WTC11 (cell line): ENCODE data around the gene BANK1. TPM values are rescaled to one million over a fixed set of nuclear protein-coding genes. Genes with fewer than 3 reads are reported as not detected.

Experiments
- ATAC-seq: fragments of 200-7000 bp; cut with Tn5 transposase; 2 replicates; pipeline ENCODE4 v1.10.0; 2021; ENCODE audit warnings: mild to moderate bottlenecking, moderate library complexity
- CTCF ChIA-PET: fragments of 300-600 bp; sonication (Branson Sonifier 250); formaldehyde crosslinking; loops from one replicate; lab custom pipeline; 2021; ENCODE audit warnings: antibody characterized with exemption; lab: Charles Lee
- POLR2A ChIA-PET: fragments of 350-600 bp; sonication (Branson Sonifier 250); formaldehyde crosslinking; loops from one replicate; lab custom pipeline; 2021; ENCODE audit warnings: antibody characterized with exemption; lab: Charles Lee
- DNase-seq: peaks from one replicate; pipeline ENCODE4 v3.0.0; 2021; ENCODE audit warnings: low spot score
- H3K27ac Mint-ChIP-seq: 2 replicates; pipeline ENCODE4 v1.8.0; 2021; ENCODE audit warnings: mixed read lengths
- H3K27me3 Mint-ChIP-seq: 2 replicates; pipeline ENCODE4 v1.8.0; 2021; ENCODE audit warnings: low read depth, mild to moderate bottlenecking, moderate library complexity, mixed read lengths
- H3K36me3 Mint-ChIP-seq: 2 replicates; pipeline ENCODE4 v1.8.0; 2021; ENCODE audit warnings: mixed read lengths
- H3K4me1 Mint-ChIP-seq: 2 replicates; pipeline ENCODE4 v1.8.0; 2022; ENCODE audit warnings: mixed read lengths
- H3K4me3 Mint-ChIP-seq: 2 replicates; pipeline ENCODE4 v1.8.0; 2021; ENCODE audit warnings: mild to moderate bottlenecking, moderate library complexity, mixed read lengths
- H3K9me3 Mint-ChIP-seq: 2 replicates; pipeline ENCODE4 v1.8.0; 2021; ENCODE audit warnings: mixed read lengths
- ATF1 ChIP-seq: sonication (generic); formaldehyde crosslinking; IDR thresholded peaks from 2 replicates; pipeline ENCODE4 v1.8.1; 2023; ENCODE audit warnings: mild to moderate bottlenecking, moderate library complexity, missing genetic modification reagents
- FOXP1 ChIP-seq: sonication (generic); formaldehyde crosslinking; IDR thresholded peaks from 2 replicates; pipeline ENCODE4 v1.8.0; 2022; ENCODE audit warnings: missing genetic modification reagents, mild to moderate bottlenecking, moderate library complexity, borderline replicate concordance
- GRHL2 ChIP-seq: fragments of 250-450 bp; sonication (Bioruptor Pico); IDR thresholded peaks from 2 replicates; pipeline ENCODE4 v1.8.0; 2022; ENCODE audit warnings: mild to moderate bottlenecking, moderate library complexity; ENCODE audit not compliant: insufficient replicate concordance, severe bottlenecking
- NFATC4 ChIP-seq: fragments of 250-450 bp; sonication (Bioruptor Pico); IDR thresholded peaks from 2 replicates; pipeline ENCODE4 v1.9.0; 2021; ENCODE audit warnings: mild to moderate bottlenecking
- NR1H2 ChIP-seq: sonication (generic); formaldehyde crosslinking; IDR thresholded peaks from 2 replicates; pipeline ENCODE4 v1.9.0; 2021; ENCODE audit warnings: mild to moderate bottlenecking, moderate library complexity, missing genetic modification reagents
- NR3C1 ChIP-seq: sonication (generic); formaldehyde crosslinking; conservative IDR thresholded peaks from 2 replicates; pipeline ENCODE4 v1.8.1; 2023; ENCODE audit warnings: low read depth, mild to moderate bottlenecking, missing genetic modification reagents
- RORB ChIP-seq: fragments of 250-450 bp; sonication (Bioruptor Pico); IDR thresholded peaks from 2 replicates; pipeline ENCODE4 v1.9.0; 2021; ENCODE audit warnings: mild to moderate bottlenecking
- ZBTB21 ChIP-seq: sonication (generic); formaldehyde crosslinking; IDR thresholded peaks from 2 replicates; pipeline ENCODE4 v1.8.1; 2023; ENCODE audit warnings: mild to moderate bottlenecking, missing genetic modification reagents, borderline replicate concordance
- ZNF121 ChIP-seq: sonication (generic); formaldehyde crosslinking; IDR thresholded peaks from 2 replicates; pipeline ENCODE4 v1.8.0; 2023; ENCODE audit warnings: missing genetic modification reagents
- ZNF317 ChIP-seq: sonication (generic); formaldehyde crosslinking; IDR thresholded peaks from 2 replicates; pipeline ENCODE4 v1.8.1; 2023; ENCODE audit warnings: low read depth, mild to moderate bottlenecking, moderate library complexity, missing genetic modification reagents, borderline replicate concordance
- total RNA-seq: library from RNA; stranded (reverse); gene quantifications from 3 replicates; pipeline ENCODE4 v1.2.3, GENCODE V29; 2021
- TF ChIP-seq, protein P1 (sequence below): fragments of 250-450 bp; sonication (Bioruptor Pico); IDR thresholded peaks from 2 replicates; pipeline ENCODE4 v1.9.0; 2021; ENCODE audit warnings: mild to moderate bottlenecking
- TF ChIP-seq, protein P2 (sequence below): sonication (generic); formaldehyde crosslinking; conservative IDR thresholded peaks from 2 replicates; pipeline ENCODE4 v1.8.1; 2023; ENCODE audit warnings: mild to moderate bottlenecking, low read depth, missing genetic modification reagents, moderate library complexity
- TF ChIP-seq, protein P3 (sequence below): fragments of 200-600 bp; IDR thresholded peaks from 2 replicates; pipeline ENCODE4 v1.8.0; 2022; ENCODE audit warnings: antibody characterized with exemption
- TF ChIP-seq, protein P4 (sequence below): sonication (generic); formaldehyde crosslinking; IDR thresholded peaks from 2 replicates; pipeline ENCODE4 v1.8.1; 2023; ENCODE audit warnings: mild to moderate bottlenecking, missing genetic modification reagents, moderate library complexity
- TF ChIP-seq, protein P5 (sequence below): sonication (generic); formaldehyde crosslinking; IDR thresholded peaks from 2 replicates; pipeline ENCODE4 v1.8.1; 2022; ENCODE audit warnings: low read depth, mild to moderate bottlenecking, moderate library complexity, missing genetic modification reagents, borderline replicate concordance
- TF ChIP-seq, protein P6 (sequence below): sonication (generic); formaldehyde crosslinking; IDR thresholded peaks from 2 replicates; pipeline ENCODE4 v1.8.1; 2022; ENCODE audit warnings: low read depth, missing genetic modification reagents, borderline replicate concordance
- TF ChIP-seq, protein P7 (sequence below): fragments of 250-450 bp; sonication (Bioruptor Pico); IDR thresholded peaks from 2 replicates; pipeline ENCODE4 v1.9.0; 2021; ENCODE audit warnings: moderate library complexity, mild to moderate bottlenecking, inconsistent platforms, borderline replicate concordance
- TF ChIP-seq, protein P8 (sequence below): fragments of 250-450 bp; sonication (Bioruptor Pico); IDR thresholded peaks from 2 replicates; pipeline ENCODE4 v1.9.0; 2021; ENCODE audit warnings: mild to moderate bottlenecking

The BANK1 gene
- total RNA-seq, 1 experiment from 2014 or later, result 0.68 TPM

DNA sequence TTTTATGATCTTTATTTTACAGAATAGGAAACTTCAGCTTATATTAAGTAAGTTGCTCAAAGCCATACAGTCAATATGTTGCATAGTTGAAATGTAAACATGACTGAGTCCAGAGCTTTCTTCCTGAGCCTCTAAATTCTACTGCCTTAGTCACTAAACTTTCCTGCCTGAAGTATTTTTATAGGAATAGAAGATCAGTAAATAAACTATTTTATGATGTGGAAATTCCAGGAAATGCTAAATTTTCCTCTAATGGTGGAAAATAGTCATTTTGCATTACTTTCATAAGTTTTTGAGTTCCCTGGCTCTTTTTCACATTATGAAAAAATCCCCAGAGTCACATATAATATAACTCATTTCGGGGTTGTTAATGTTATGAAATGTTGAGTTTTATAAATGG lies 182.8 kb downstream of the BANK1 start (continued):
- TF ChIP-seq, protein P1, sequence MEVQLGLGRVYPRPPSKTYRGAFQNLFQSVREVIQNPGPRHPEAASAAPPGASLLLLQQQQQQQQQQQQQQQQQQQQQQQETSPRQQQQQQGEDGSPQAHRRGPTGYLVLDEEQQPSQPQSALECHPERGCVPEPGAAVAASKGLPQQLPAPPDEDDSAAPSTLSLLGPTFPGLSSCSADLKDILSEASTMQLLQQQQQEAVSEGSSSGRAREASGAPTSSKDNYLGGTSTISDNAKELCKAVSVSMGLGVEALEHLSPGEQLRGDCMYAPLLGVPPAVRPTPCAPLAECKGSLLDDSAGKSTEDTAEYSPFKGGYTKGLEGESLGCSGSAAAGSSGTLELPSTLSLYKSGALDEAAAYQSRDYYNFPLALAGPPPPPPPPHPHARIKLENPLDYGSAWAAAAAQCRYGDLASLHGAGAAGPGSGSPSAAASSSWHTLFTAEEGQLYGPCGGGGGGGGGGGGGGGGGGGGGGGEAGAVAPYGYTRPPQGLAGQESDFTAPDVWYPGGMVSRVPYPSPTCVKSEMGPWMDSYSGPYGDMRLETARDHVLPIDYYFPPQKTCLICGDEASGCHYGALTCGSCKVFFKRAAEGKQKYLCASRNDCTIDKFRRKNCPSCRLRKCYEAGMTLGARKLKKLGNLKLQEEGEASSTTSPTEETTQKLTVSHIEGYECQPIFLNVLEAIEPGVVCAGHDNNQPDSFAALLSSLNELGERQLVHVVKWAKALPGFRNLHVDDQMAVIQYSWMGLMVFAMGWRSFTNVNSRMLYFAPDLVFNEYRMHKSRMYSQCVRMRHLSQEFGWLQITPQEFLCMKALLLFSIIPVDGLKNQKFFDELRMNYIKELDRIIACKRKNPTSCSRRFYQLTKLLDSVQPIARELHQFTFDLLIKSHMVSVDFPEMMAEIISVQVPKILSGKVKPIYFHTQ (CRISPR knock-in tag), result no peak
- TF ChIP-seq, protein P2, sequence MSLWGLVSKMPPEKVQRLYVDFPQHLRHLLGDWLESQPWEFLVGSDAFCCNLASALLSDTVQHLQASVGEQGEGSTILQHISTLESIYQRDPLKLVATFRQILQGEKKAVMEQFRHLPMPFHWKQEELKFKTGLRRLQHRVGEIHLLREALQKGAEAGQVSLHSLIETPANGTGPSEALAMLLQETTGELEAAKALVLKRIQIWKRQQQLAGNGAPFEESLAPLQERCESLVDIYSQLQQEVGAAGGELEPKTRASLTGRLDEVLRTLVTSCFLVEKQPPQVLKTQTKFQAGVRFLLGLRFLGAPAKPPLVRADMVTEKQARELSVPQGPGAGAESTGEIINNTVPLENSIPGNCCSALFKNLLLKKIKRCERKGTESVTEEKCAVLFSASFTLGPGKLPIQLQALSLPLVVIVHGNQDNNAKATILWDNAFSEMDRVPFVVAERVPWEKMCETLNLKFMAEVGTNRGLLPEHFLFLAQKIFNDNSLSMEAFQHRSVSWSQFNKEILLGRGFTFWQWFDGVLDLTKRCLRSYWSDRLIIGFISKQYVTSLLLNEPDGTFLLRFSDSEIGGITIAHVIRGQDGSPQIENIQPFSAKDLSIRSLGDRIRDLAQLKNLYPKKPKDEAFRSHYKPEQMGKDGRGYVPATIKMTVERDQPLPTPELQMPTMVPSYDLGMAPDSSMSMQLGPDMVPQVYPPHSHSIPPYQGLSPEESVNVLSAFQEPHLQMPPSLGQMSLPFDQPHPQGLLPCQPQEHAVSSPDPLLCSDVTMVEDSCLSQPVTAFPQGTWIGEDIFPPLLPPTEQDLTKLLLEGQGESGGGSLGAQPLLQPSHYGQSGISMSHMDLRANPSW (CRISPR knock-in tag), result no peak
- TF ChIP-seq, protein P3, sequence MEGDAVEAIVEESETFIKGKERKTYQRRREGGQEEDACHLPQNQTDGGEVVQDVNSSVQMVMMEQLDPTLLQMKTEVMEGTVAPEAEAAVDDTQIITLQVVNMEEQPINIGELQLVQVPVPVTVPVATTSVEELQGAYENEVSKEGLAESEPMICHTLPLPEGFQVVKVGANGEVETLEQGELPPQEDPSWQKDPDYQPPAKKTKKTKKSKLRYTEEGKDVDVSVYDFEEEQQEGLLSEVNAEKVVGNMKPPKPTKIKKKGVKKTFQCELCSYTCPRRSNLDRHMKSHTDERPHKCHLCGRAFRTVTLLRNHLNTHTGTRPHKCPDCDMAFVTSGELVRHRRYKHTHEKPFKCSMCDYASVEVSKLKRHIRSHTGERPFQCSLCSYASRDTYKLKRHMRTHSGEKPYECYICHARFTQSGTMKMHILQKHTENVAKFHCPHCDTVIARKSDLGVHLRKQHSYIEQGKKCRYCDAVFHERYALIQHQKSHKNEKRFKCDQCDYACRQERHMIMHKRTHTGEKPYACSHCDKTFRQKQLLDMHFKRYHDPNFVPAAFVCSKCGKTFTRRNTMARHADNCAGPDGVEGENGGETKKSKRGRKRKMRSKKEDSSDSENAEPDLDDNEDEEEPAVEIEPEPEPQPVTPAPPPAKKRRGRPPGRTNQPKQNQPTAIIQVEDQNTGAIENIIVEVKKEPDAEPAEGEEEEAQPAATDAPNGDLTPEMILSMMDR, result no peak
- TF ChIP-seq, protein P4, sequence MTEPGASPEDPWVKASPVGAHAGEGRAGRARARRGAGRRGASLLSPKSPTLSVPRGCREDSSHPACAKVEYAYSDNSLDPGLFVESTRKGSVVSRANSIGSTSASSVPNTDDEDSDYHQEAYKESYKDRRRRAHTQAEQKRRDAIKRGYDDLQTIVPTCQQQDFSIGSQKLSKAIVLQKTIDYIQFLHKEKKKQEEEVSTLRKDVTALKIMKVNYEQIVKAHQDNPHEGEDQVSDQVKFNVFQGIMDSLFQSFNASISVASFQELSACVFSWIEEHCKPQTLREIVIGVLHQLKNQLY (CRISPR knock-in tag), result no peak

DNA sequence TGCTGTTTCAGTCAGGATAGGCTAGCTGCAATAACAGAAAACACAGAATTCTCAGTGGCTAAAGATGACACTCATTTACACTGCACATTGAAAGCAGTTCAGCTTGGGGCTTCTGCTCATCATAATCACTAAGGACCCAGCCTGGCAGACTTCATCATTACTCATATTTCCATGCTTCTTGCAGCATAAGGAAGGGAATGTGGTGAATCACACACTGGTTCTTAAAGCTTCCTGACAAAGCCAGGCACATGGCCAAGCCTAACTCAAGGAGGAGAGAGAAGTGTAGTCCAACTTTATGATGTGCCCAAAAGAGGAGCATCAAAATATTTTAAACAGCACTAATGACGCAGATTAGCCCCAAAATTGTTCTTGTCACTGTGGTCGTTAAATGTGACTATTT lies 186.5 kb downstream of the BANK1 start:
- H3K36me3 Mint-ChIP-seq, result no peaks in the 10 kb centered on the region
- no peaks in the 10 kb centered on the region for H3K9me3 Mint-ChIP-seq
- CTCF ChIA-PET, result no interaction called here
- ATAC-seq (no peak), DNase-seq (no peak)
- H3K27ac Mint-ChIP-seq, result no peak overlapping the region
- peaks cover 4% of the 10 kb centered on the region; the same call in 1 of the 2 replicates for H3K4me1 Mint-ChIP-seq
- H3K4me3 Mint-ChIP-seq, result no peak overlapping the region
- POLR2A ChIA-PET, result no interaction called here
- TF ChIP-seq FOXP1 (CRISPR knock-in tag) (no peak), RORB (CRISPR knock-in tag) (no peak), NR3C1 (CRISPR knock-in tag) (no peak), NFATC4 (CRISPR knock-in tag) (no peak), ZNF317 (CRISPR knock-in tag) (no peak), ZBTB21 (CRISPR knock-in tag) (no peak)
- TF ChIP-seq, protein P5, sequence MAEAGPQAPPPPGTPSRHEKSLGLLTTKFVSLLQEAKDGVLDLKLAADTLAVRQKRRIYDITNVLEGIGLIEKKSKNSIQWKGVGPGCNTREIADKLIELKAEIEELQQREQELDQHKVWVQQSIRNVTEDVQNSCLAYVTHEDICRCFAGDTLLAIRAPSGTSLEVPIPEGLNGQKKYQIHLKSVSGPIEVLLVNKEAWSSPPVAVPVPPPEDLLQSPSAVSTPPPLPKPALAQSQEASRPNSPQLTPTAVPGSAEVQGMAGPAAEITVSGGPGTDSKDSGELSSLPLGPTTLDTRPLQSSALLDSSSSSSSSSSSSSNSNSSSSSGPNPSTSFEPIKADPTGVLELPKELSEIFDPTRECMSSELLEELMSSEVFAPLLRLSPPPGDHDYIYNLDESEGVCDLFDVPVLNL, result no peak
- TF ChIP-seq, protein P6, sequence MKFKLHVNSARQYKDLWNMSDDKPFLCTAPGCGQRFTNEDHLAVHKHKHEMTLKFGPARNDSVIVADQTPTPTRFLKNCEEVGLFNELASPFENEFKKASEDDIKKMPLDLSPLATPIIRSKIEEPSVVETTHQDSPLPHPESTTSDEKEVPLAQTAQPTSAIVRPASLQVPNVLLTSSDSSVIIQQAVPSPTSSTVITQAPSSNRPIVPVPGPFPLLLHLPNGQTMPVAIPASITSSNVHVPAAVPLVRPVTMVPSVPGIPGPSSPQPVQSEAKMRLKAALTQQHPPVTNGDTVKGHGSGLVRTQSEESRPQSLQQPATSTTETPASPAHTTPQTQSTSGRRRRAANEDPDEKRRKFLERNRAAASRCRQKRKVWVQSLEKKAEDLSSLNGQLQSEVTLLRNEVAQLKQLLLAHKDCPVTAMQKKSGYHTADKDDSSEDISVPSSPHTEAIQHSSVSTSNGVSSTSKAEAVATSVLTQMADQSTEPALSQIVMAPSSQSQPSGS, result no peak
- H3K27me3 Mint-ChIP-seq, result no peaks in the 10 kb centered on the region

DNA sequence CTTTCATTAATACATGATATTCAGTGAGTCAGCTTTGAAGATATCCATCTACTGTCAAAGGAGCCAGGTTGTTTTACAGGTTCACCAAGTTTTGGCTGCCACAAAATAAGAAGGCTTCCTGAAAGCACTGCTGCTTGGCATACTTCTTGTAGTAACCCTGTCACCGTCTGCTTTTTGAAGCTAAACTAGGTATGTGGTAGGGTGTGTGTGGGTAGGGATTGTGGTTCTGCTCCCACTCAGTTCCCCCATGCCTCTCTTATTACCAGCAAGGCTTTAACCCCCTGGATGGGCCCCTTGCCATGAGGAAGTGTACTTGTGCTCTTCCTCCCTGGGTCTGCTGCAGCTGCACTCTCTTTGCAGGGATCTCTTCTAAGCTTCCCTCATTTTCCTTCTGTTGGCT lies 191.2 kb downstream of the BANK1 start:
- Mint-ChIP-seq H3K4me1 (peaks cover 11% of the 10 kb centered on the region), H3K36me3 (peaks cover 5% of the 10 kb centered on the region), H3K4me3 (no peak overlapping the region), H3K27ac (no peak overlapping the region), H3K27me3 (no peaks in the 10 kb centered on the region), H3K9me3 (peaks cover 7% of the 10 kb centered on the region)
- ChIA-PET POLR2A (interaction anchor here (0.5 kb wide), 1 partner anchor 176 kb away, joined by 3 read pairs; no protein-coding TSS in a partner anchor), CTCF (no interaction called here)
- DNase-seq (no peak), ATAC-seq (peak; percentile 60)
- TF ChIP-seq ATF1 (CRISPR knock-in tag), result no peak
- TF ChIP-seq, protein P7, sequence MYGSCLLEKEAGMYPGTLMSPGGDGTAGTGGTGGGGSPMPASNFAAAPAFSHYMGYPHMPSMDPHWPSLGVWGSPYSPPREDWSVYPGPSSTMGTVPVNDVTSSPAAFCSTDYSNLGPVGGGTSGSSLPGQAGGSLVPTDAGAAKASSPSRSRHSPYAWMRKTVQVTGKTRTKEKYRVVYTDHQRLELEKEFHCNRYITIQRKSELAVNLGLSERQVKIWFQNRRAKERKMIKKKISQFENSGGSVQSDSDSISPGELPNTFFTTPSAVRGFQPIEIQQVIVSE (CRISPR knock-in tag), result no peak
- TF ChIP-seq, protein P3, result no peak
- no peak for TF ChIP-seq ZNF121 (CRISPR knock-in tag)
- TF ChIP-seq GRHL2 (CRISPR knock-in tag), result no peak
- TF ChIP-seq, protein P8, sequence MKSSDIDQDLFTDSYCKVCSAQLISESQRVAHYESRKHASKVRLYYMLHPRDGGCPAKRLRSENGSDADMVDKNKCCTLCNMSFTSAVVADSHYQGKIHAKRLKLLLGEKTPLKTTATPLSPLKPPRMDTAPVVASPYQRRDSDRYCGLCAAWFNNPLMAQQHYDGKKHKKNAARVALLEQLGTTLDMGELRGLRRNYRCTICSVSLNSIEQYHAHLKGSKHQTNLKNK (CRISPR knock-in tag), result no peak
- no peak for TF ChIP-seq NR1H2 (CRISPR knock-in tag)
